Pulmonary artery endothelial cell (primary cell): Measurements from ENCODE around the gene MAGEH1. TPM values are rescaled to one million over a fixed set of nuclear protein-coding genes. Genes with fewer than 3 reads are reported as not detected.

ENCODE experiments used
- DNase-seq: peaks from one replicate; pipeline ENCODE4 v3.0.0-alpha.2; 2011; ENCODE audit warnings: low read depth, low spot score
- total RNA-seq: library from RNA; depleted of rRNA; stranded (reverse); fragments of >200 nt; gene quantifications from 2 replicates; pipeline ENCODE4 v1.2.3, GENCODE V29; 2014

MAGEH1 gene
- total RNA-seq, 1 donor from 2014 or later: 30.6 TPM

GRCh38 chrX:55490121-55490520 lies 38.2 kb downstream of the MAGEH1 start:
- no peak for DNase-seq

GRCh38 chrX:55490974-55491373 lies 39.0 kb downstream of the MAGEH1 start:
- no peak for DNase-seq

Other genes starting within 250 kb of the MAGEH1 start
- gene PAGE5, start 231.8 kb upstream of the MAGEH1 start, total RNA-seq: not detected in 2 replicates
- gene PAGE3, start 187.2 kb upstream of the MAGEH1 start, total RNA-seq: not detected in 2 replicates
- 1.1 and 1.3 TPM in 2 replicates for gene USP51, start 37.7 kb downstream of the MAGEH1 start, total RNA-seq
- not detected in 2 replicates for gene FOXR2, start 171.3 kb downstream of the MAGEH1 start, total RNA-seq